Measurements from ENCODE around the gene ULK3. TPM values are rescaled to one million over a fixed set of nuclear protein-coding genes. Genes with fewer than 3 reads are reported as not detected.

Gene ULK3
- total RNA-seq, 1 experiment from 2014 or later = 38.9 TPM

GRCh38 chr15:74842581-74843444 is at the start of gene ULK3 (continued):
- TF ChIP-seq CTCF (IDR thresholded peaks at IDR 0.05) (peak; percentile 76), MYBL2 (CRISPR knock-in tag; IDR thresholded peaks at IDR 0.05) (no peak), ZNF416 (CRISPR knock-in tag; IDR thresholded peaks at IDR 0.05) (peak; percentile 75; the same call in 1 of the 2 replicates), OVOL2 (CRISPR knock-in tag; IDR thresholded peaks at IDR 0.05; ENCODE audit: borderline replicate concordance) (no peak), HMGXB4 (CRISPR knock-in tag; IDR thresholded peaks at IDR 0.05) (peak; percentile 55; the same call in 1 of the 2 replicates), MXD4 (CRISPR knock-in tag; IDR thresholded peaks at IDR 0.05; ENCODE audit: borderline replicate concordance) (no peak), CREB1 (CRISPR knock-in tag; IDR thresholded peaks at IDR 0.05) (no peak), ZBTB21 (CRISPR knock-in tag; IDR thresholded peaks at IDR 0.05; ENCODE audit: borderline replicate concordance) (peak; percentile 64; the same call in 1 of the 2 replicates), RELA (CRISPR knock-in tag; IDR thresholded peaks at IDR 0.05; ENCODE audit: borderline replicate concordance) (peak; percentile 78; the same call in 1 of the 2 replicates), NFYB (CRISPR knock-in tag; conservative IDR thresholded peaks at IDR 0.05; ENCODE audit: low read depth) (no peak), CREM (CRISPR knock-in tag; IDR thresholded peaks at IDR 0.05) (no peak), ATF2 (CRISPR knock-in tag; IDR thresholded peaks at IDR 0.05; ENCODE audit: borderline replicate concordance, low read depth) (no peak), USF2 (CRISPR knock-in tag; IDR thresholded peaks at IDR 0.05) (peak; percentile 89), AFF4 (CRISPR knock-in tag; IDR thresholded peaks at IDR 0.05; ENCODE audit: borderline replicate concordance) (no peak), ERG (CRISPR knock-in tag; IDR thresholded peaks at IDR 0.05) (no peak), NFATC4 (CRISPR knock-in tag; IDR thresholded peaks at IDR 0.05) (peak; percentile 72; the same call in 1 of the 2 replicates), ZNF138 (CRISPR knock-in tag; conservative IDR thresholded peaks at IDR 0.05) (0 out of 2 replicates have a peak, but pooled peaks have one; percentile 27), KAT7 (CRISPR knock-in tag; IDR thresholded peaks at IDR 0.05; ENCODE audit: borderline replicate concordance) (peak; percentile 60; the same call in 1 of the 2 replicates), ZSCAN18 (CRISPR knock-in tag; IDR thresholded peaks at IDR 0.05) (no peak), ZNF396 (CRISPR knock-in tag; IDR thresholded peaks at IDR 0.05; ENCODE audit: borderline replicate concordance) (no peak), ZNF425 (CRISPR knock-in tag; conservative IDR thresholded peaks at IDR 0.05) (no peak)

All from WTC11 (cell line).